Activated naive CD8-positive, alpha-beta T cell treated with anti-CD3 and anti-CD28 coated beads, Interleukin-2, amount 10 ng/mL, durations not matched to agents 7 days and 5 days (primary cell): ENCODE results near the gene GORASP2. TPM values are rescaled to one million over a fixed set of nuclear protein-coding genes. Genes with fewer than 3 reads are reported as not detected.
A peak's percentile ranks its signal among the peaks of the same experiment; 100 is the strongest.

Experiments
- ATAC-seq: fragments of 150-1000 bp; cut with Tn5 transposase; one replicate; pipeline ENCODE4 v1.10.0; 2021; ENCODE audit warnings: low read depth, moderate library complexity
- POLR2A ChIA-PET: fragments of 350-600 bp; sonication (Branson Sonifier 250); formaldehyde crosslinking; loops from one replicate; lab custom pipeline; 2021; ENCODE audit warnings: antibody characterized with exemption; lab: Charles Lee
- DNase-seq: peaks from one replicate; pipeline ENCODE4 v3.0.0; 2021
- H3K27ac Mint-ChIP-seq: one replicate; pipeline ENCODE4 v1.8.0; 2022; ENCODE audit warnings: mild to moderate bottlenecking, mixed read lengths
- H3K27me3 Mint-ChIP-seq: one replicate; pipeline ENCODE4 v1.8.0; 2022; ENCODE audit warnings: mild to moderate bottlenecking, moderate library complexity, mixed read lengths
- H3K36me3 Mint-ChIP-seq: one replicate; pipeline ENCODE4 v1.8.0; 2021; ENCODE audit warnings: mild to moderate bottlenecking, mixed read lengths
- H3K4me1 Mint-ChIP-seq: one replicate; pipeline ENCODE4 v1.8.0; 2021; ENCODE audit warnings: mixed read lengths
- H3K4me3 Mint-ChIP-seq: one replicate; pipeline ENCODE4 v1.8.0; 2022; ENCODE audit warnings: mild to moderate bottlenecking, moderate library complexity, mixed read lengths
- H3K9me3 Mint-ChIP-seq: one replicate; pipeline ENCODE4 v1.8.0; 2021; ENCODE audit warnings: mixed read lengths
- total RNA-seq, 2 experiments: library from RNA; stranded (reverse); gene quantifications; one replicate each; pipeline ENCODE4 v1.2.3, GENCODE V29; 2021

GORASP2 gene
- 10 to 100 TPM; 61.2 to 62.7 TPM for total RNA-seq

DNA sequence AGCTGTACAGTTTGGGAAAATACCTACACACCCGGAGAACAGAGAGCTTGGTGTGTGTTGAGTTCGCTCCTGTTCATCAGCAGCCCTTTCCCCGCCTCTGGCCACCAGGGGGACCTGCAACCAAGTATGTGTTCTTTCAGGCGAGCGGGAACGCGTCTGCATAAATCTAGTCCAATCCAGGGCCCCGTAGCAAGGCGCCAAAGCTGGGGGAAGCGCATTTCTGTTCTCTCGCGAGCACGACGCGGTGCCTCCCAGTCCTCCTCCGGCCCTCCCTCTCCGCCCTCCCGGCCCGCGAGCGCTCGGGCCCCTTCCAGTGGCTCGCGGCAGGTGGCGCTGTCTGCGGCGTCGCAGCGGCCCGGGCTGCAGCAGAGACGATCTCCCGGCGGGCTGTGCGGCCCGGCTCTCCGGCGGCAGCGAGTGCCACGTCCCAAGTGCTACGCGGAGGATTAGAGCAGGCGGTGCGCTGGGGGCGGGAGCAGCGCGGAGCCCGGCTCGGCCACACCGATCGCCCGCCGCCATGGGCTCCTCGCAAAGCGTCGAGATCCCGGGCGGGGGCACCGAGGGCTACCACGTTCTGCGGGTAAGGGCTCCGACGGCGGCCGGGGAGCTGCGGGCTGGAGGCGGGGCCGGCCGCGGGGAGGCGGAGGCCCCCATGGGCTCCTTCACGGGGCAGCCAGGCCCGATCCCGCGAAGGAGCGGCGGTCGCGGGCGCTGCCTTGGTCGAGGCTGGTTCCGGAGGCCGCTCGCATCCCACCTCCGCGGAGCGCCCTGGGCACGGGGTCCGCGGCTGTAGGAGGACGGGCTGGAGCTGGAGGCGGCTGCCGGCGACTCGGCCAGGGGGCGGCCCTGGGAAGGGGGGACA is at the start of gene GORASP2:
Gene GORASP2, plus strand, starts transcription at position 430 of the 862 bp plus-strand sequence. Its CDS starts 88 bp downstream, at position 518.
- peaks cover 34% of the 10 kb centered on the region for H3K4me1 Mint-ChIP-seq
- POLR2A ChIA-PET: interaction anchor here (0.5 to 2.9 kb wide), 12 partner anchors 26 to 504 kb away, joined by 3 to 12 read pairs (median 3); partner anchors contain the start of genes DCAF17 and METTL8
- no peaks in the 10 kb centered on the region for H3K27me3 Mint-ChIP-seq
- ATAC-seq (peak; percentile 93), DNase-seq (peak; percentile 99)
- H3K27ac Mint-ChIP-seq: peak within 1 kb of the TSS; percentile 97
- peaks cover 9% of the 10 kb centered on the region for H3K36me3 Mint-ChIP-seq
- peak within 1 kb of the TSS; percentile 95 for H3K4me3 Mint-ChIP-seq
- H3K9me3 Mint-ChIP-seq: peaks cover 4% of the 10 kb centered on the region

DNA sequence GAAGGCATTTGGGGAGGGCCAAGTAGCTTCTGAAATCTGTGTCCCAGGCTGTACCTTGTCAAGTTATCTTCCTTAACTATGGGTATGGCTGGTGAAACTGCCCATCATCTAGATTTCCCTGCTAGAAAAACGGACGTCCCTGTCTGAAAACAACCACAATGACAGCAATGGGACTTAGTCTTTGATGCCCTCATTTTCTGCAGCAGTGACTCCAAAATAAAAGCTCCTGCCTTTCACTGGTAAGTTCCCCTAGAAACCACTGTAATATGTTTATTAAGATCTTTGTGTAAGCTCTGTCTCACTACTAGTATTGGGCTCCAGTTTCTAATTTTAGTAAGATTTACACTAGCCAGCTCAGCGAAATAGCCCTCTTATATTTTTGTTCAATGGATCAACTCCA is 47.2 kb upstream of the GORASP2 start:
- no peaks in the 10 kb centered on the region for H3K9me3 Mint-ChIP-seq
- peaks cover 2% of the 10 kb centered on the region for H3K36me3 Mint-ChIP-seq
- H3K4me3 Mint-ChIP-seq: no peak overlapping the region
- ATAC-seq (no peak), DNase-seq (no peak)
- H3K27me3 Mint-ChIP-seq: peaks cover 29% of the 10 kb centered on the region
- peaks cover 3% of the 10 kb centered on the region for H3K4me1 Mint-ChIP-seq
- H3K27ac Mint-ChIP-seq: no peak overlapping the region
- POLR2A ChIA-PET: no interaction called here

DNA sequence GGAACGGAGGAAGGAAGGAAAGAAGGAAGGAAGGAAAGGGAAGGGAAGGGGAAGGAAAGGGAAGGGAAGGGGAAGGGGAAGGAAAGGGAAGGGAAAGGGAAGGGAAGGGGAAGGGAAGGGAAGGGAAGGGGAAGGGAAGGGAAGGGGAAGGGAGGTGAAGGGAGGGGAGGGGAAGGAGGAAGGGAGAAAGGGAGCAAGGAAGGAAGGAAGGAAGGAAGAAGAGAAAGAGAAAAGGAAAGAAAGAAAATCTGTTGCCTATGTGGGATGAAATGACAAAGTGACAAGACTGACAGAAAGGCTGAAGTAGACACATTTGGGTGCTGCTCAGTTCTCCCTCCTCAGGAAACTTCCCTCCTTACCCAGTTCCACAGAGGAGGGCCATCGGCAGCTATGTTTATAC is 46.3 kb upstream of the GORASP2 start:
- DNase-seq (no peak), ATAC-seq (no peak)
- peaks cover 2% of the 10 kb centered on the region for H3K36me3 Mint-ChIP-seq

GRCh38 chr2:170883683-170884082 is 45.4 kb upstream of the GORASP2 start:
- Mint-ChIP-seq H3K4me1 (peaks cover under 1% of the 10 kb centered on the region), H3K36me3 (peaks cover 2% of the 10 kb centered on the region), H3K9me3 (no peaks in the 10 kb centered on the region), H3K4me3 (no peak overlapping the region), H3K27me3 (peaks cover 32% of the 10 kb centered on the region), H3K27ac (no peak overlapping the region)
- POLR2A ChIA-PET: no interaction called here
- DNase-seq: no peak
- ATAC-seq: no peak

More for the DNA sequence above, 46.3 kb upstream of the GORASP2 start:
- peaks cover 3% of the 10 kb centered on the region for H3K4me1 Mint-ChIP-seq
- H3K27ac Mint-ChIP-seq: no peak overlapping the region
- H3K4me3 Mint-ChIP-seq: no peak overlapping the region
- peaks cover 29% of the 10 kb centered on the region for H3K27me3 Mint-ChIP-seq
- POLR2A ChIA-PET: interaction anchor here (0.7 kb wide), 1 partner anchor 9 kb away, joined by 3 read pairs; no protein-coding TSS in a partner anchor
- no peaks in the 10 kb centered on the region for H3K9me3 Mint-ChIP-seq

DNA sequence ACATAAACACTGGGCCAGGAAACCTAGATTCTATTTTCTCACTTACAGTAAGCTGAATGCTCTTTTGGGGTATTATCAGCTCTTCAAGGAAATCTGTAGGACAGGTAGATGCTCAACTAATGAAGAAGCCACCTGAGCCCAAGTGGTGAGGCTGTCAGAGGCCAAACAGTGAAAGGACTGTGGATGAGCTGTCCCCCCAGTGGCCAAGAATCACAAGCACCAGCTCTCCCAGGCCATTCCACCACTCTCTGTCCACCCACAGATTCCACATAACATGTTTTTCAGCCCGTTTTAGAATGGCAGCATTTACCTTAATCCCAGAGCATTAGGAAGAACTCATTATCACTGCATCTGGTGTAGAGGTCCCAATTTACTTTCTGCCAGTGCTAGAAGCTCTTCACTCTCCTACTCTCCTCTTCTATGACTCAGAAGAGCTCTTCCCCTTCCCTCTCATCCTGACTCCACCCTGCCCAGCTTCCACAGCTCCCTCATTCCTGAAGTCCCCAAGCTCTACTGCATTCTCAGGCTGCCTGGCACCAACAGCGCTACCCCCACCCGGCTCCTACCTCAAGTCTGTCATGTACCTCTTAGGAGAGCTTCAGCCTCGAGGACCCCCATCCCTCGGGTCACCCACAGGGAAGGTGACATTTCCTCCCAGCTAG is 43.8 kb upstream of the GORASP2 start:
- Mint-ChIP-seq H3K4me3 (no peak overlapping the region), H3K27ac (no peak overlapping the region), H3K9me3 (no peaks in the 10 kb centered on the region), H3K4me1 (no peaks in the 10 kb centered on the region), H3K36me3 (no peaks in the 10 kb centered on the region), H3K27me3 (peaks cover 33% of the 10 kb centered on the region)
- POLR2A ChIA-PET: no interaction called here
- ATAC-seq (no peak), DNase-seq (no peak)

- no peak overlapping the region for H3K4me3 Mint-ChIP-seq
- no peak overlapping the region for H3K27ac Mint-ChIP-seq
- no peaks in the 10 kb centered on the region for H3K36me3 Mint-ChIP-seq
- H3K27me3 Mint-ChIP-seq: peaks cover 35% of the 10 kb centered on the region
- no peaks in the 10 kb centered on the region for H3K4me1 Mint-ChIP-seq
- DNase-seq (no peak), ATAC-seq (no peak)
- POLR2A ChIA-PET: no interaction called here
- no peaks in the 10 kb centered on the region for H3K9me3 Mint-ChIP-seq
Measured at GRCh38 chr2:170886386-170886785, 42.7 kb upstream of the GORASP2 start.

- Mint-ChIP-seq H3K27ac (no peak overlapping the region), H3K36me3 (no peaks in the 10 kb centered on the region), H3K27me3 (peaks cover 32% of the 10 kb centered on the region), H3K9me3 (no peaks in the 10 kb centered on the region), H3K4me3 (no peak overlapping the region), H3K4me1 (no peaks in the 10 kb centered on the region)
- ATAC-seq (no peak), DNase-seq (no peak)
- POLR2A ChIA-PET: no interaction called here
Measured at GRCh38 chr2:170887496-170887895, 41.6 kb upstream of the GORASP2 start.

DNA sequence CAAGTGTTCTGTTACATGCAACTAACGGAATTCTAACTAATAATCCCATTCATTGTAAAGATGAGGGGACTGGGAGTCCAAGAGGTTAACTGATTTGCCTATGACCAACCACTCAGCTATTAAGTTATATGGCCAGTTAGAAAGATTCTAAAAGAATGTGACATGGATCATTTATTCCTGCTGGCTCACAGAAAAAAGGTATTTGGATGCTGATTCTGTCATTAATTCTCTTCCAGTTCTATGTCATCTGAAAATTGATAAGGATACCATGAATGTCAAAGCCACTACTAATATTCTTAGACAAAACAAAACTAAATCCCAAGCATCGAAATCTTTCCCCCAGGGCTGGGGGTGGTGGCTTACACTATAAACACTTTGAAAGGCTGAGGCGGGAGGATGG is 41.2 kb upstream of the GORASP2 start:
- no peaks in the 10 kb centered on the region for H3K36me3 Mint-ChIP-seq
- H3K4me1 Mint-ChIP-seq: no peaks in the 10 kb centered on the region
- H3K9me3 Mint-ChIP-seq: no peaks in the 10 kb centered on the region
- no peak overlapping the region for H3K4me3 Mint-ChIP-seq
- ATAC-seq (no peak), DNase-seq (no peak)
- no peak overlapping the region for H3K27ac Mint-ChIP-seq
- H3K27me3 Mint-ChIP-seq: peaks cover 31% of the 10 kb centered on the region
- POLR2A ChIA-PET: no interaction called here

DNA sequence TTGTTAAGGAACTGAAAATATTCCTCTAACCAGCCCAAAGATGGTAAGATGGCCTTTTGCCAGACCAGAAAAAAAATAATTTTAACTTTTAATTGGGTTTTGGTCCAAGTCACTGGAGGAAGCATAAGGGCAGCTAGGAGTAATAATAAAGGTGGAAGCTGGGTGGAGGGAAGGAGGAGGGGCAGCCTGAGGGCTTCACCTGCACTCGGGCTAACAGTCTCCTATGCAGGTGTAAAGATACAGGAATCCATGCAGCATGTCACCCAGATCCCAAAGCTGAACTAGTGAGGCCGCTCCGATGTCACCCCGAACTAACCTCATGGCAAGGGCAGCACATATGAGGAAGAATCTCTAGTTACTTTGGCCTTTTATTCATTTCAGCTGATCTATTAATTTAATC is 37.2 kb upstream of the GORASP2 start:
- ATAC-seq: no peak
- H3K36me3 Mint-ChIP-seq: no peaks in the 10 kb centered on the region
- POLR2A ChIA-PET: no interaction called here
- no peaks in the 10 kb centered on the region for H3K4me1 Mint-ChIP-seq
- no peaks in the 10 kb centered on the region for H3K9me3 Mint-ChIP-seq
- peaks cover 28% of the 10 kb centered on the region for H3K27me3 Mint-ChIP-seq
- no peak for DNase-seq
- no peak overlapping the region for H3K4me3 Mint-ChIP-seq
- H3K27ac Mint-ChIP-seq: no peak overlapping the region

GRCh38 chr2:170892391-170892951 is 36.6 kb upstream of the GORASP2 start:
- H3K27me3 Mint-ChIP-seq: peaks cover 29% of the 10 kb centered on the region
- no peak for DNase-seq
- H3K9me3 Mint-ChIP-seq: no peaks in the 10 kb centered on the region
- no peak for ATAC-seq
- POLR2A ChIA-PET: no interaction called here
- H3K4me3 Mint-ChIP-seq: no peak overlapping the region
- H3K27ac Mint-ChIP-seq: no peak overlapping the region
- H3K36me3 Mint-ChIP-seq: no peaks in the 10 kb centered on the region
- no peaks in the 10 kb centered on the region for H3K4me1 Mint-ChIP-seq

GRCh38 chr2:170895023-170895757 is 33.9 kb upstream of the GORASP2 start:
- no peak for ATAC-seq
- Mint-ChIP-seq H3K9me3 (no peaks in the 10 kb centered on the region), H3K27ac (no peak overlapping the region), H3K4me3 (no peak overlapping the region), H3K36me3 (no peaks in the 10 kb centered on the region), H3K4me1 (no peaks in the 10 kb centered on the region), H3K27me3 (peaks cover 23% of the 10 kb centered on the region)
- POLR2A ChIA-PET: no interaction called here
- no peak for DNase-seq

DNA sequence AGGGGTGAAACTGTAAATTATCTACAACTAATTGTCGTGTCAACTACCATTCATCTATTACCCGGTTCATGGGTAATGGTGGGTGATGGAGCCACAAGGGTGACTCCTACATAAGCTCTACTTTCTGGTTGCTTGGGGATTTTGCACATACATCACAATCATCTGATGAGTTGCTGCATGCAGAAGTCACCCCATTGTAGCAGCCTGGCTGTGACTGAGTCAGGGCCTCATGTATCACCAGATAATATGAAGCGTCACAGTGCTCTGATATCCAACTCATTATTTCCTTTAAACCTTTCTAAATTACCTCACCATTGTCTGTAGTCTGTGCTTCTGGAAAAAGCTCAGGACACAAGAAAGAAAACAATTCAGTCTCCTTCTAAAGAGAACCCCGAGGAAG is 32.4 kb upstream of the GORASP2 start:
- Mint-ChIP-seq H3K27me3 (peaks cover 13% of the 10 kb centered on the region), H3K36me3 (no peaks in the 10 kb centered on the region), H3K4me1 (no peaks in the 10 kb centered on the region), H3K27ac (no peak overlapping the region), H3K4me3 (no peak overlapping the region), H3K9me3 (no peaks in the 10 kb centered on the region)
- POLR2A ChIA-PET: no interaction called here
- ATAC-seq (no peak), DNase-seq (no peak)

GRCh38 chr2:170897108-170897507 is 31.9 kb upstream of the GORASP2 start:
- POLR2A ChIA-PET: no interaction called here
- no peak overlapping the region for H3K4me3 Mint-ChIP-seq

More at GRCh38 chr2:170897108-170897507, 31.9 kb upstream of the GORASP2 start:
- no peaks in the 10 kb centered on the region for H3K4me1 Mint-ChIP-seq
- ATAC-seq (no peak), DNase-seq (no peak)
- no peak overlapping the region for H3K27ac Mint-ChIP-seq
- H3K9me3 Mint-ChIP-seq: no peaks in the 10 kb centered on the region
- no peaks in the 10 kb centered on the region for H3K36me3 Mint-ChIP-seq
- H3K27me3 Mint-ChIP-seq: peaks cover 13% of the 10 kb centered on the region
